Activated effector memory CD4-positive, alpha-beta T cell treated with Interleukin-2 at 50 U/mL for 16 hours (primary cell): ENCODE data around the gene SPEF2.

Experiments used
- DNase-seq: peaks from one replicate; pipeline ENCODE4 v3.0.0-alpha.2; 2020

Gene SPEF2

GRCh38 chr5:35857606-35858205, 240.0 kb downstream of the SPEF2 start:
- DNase-seq: no peak

GRCh38 chr5:35859101-35859661, 241.5 kb downstream of the SPEF2 start:
- DNase-seq: no peak

- DNase-seq: no peak
These were observed 243.0 kb downstream of the SPEF2 start for GRCh38 chr5:35860686-35861085.

GRCh38 chr5:35861718-35862117, 244.1 kb downstream of the SPEF2 start:
- DNase-seq: no peak

- DNase-seq: no peak
These were observed 244.5 kb downstream of the SPEF2 start for GRCh38 chr5:35862126-35862525.

- DNase-seq: no peak
These were observed 245.5 kb downstream of the SPEF2 start for GRCh38 chr5:35863159-35863558.
